Measurements from ENCODE around the gene BZW2.

Gene BZW2

DNA sequence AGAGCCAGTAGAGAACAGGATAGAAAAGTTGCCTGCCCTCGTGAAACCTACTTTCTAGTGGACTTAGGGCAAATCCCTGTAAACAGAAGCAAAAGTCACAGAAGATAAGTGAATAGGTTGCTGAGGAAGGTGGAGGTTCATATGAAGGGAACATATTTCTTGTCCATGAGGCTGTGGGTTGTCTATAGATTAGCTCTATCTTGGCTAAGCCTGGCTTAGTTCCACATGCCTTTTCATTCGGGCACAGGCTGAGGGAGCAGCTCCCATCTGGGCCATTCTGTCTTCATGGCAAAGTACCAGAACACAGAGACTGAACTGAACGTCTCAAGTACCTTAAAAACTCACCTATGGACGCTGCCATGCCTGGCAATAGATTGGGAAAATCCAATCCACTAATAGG is 45.3 kb downstream of the BZW2 start:
- Histone ChIP-seq H3K27me3 (ENCODE audit: control insufficient read depth in 5 of 5, insufficient read depth in 4 of 5, low read length in 5 of 5) (no peaks in the 10 kb centered on the region), H3K4me3 (ENCODE audit: low read depth in 1 of 5, low read length in 5 of 5) (no peak overlapping the region), H3K36me3 (ENCODE audit: control insufficient read depth in 5 of 5, insufficient read depth in 5 of 5, low read length in 5 of 5) (peaks cover 11 to 24% (median 19%) of the 10 kb centered on the region in 5 donors), H3K27ac (ENCODE audit: low read depth, low read length) (no peak overlapping the region), H3K9me3 (ENCODE audit: control insufficient read depth in 5 of 5, low read length in 5 of 5) (no peaks in the 10 kb centered on the region), H3K9ac (ENCODE audit: low read length in 5 of 5) (no peak overlapping the region), H3K4me1 (ENCODE audit: control insufficient read depth in 5 of 5, insufficient read depth in 5 of 5, low read length in 5 of 5) (peaks cover 0 to 4% (median 2%) of the 10 kb centered on the region in 5 donors)

DNA sequence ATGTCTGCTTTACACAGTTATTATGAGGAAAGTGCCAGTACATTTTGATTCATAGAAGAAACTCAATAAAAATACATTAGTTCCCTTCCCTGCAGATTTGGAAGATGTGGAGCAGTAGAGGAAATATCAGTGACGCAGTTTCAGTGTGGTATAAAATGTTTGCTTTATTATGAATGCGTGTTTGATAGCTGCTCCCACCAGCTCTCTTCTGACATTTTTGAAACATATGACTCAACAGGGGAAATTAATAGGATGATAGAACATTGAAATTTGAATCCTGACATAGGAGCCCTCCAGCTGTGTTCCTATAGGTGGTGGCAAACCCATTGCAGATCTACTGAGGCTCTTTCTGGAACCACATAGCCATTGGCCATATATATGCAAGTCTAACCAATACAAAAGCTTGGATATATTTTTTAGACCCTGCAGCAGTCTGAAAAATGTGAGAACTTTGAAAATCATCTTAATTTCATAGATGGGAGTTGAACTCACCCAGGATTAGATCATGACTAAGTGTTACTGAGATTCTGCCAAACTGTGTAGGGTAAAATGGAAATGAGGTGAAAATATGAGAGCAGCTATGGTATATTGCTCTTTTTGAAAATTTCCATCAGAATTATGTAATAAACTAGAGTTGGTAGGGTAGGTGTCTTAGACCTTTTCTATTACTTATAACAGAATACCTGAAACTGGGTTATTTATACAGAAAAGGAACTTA is 47.8 kb downstream of the BZW2 start:
- Histone ChIP-seq H3K27ac (ENCODE audit: low read depth, low read length) (no peak overlapping the region), H3K36me3 (ENCODE audit: control insufficient read depth in 5 of 5, insufficient read depth in 5 of 5, low read length in 5 of 5) (peaks cover 17 to 43% (median 26%) of the 10 kb centered on the region in 5 donors)

DNA sequence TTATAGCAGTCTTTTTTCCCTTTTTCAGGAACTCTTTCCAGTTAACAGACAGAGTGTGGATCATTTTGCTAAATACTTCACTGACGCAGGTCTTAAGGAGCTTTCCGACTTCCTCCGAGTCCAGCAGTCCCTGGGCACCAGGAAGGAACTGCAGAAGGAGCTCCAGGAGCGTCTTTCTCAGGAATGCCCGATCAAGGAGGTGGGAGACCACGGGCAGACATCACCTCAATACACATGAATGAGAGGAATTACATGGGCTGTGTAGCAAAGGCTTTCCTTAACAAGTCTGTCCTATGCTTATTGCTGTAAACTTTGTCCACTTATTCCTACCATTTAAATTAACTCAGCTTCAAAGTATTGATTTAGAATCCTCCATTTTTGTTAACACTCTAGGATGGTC is 48.8 kb downstream of the BZW2 start:
- H3K4me3 ChIP-seq (ENCODE audit: low read depth in 1 of 5, low read length in 5 of 5): no peak overlapping the region
- peaks cover 0 to 4% (median 2%) of the 10 kb centered on the region in 5 donors for H3K4me1 ChIP-seq (ENCODE audit: control insufficient read depth in 5 of 5, insufficient read depth in 5 of 5, low read length in 5 of 5)
- no peaks in the 10 kb centered on the region for H3K9me3 ChIP-seq (ENCODE audit: control insufficient read depth in 5 of 5, low read length in 5 of 5)
- H3K9ac ChIP-seq (ENCODE audit: low read length in 5 of 5): no peak overlapping the region
- no peaks in the 10 kb centered on the region for H3K27me3 ChIP-seq (ENCODE audit: control insufficient read depth in 5 of 5, insufficient read depth in 4 of 5, low read length in 5 of 5)
- H3K27ac ChIP-seq (ENCODE audit: low read depth, low read length): no peak overlapping the region
- H3K36me3 ChIP-seq (ENCODE audit: control insufficient read depth in 5 of 5, insufficient read depth in 5 of 5, low read length in 5 of 5): peaks cover 14 to 47% (median 23%) of the 10 kb centered on the region in 5 donors

More for the DNA sequence above, 47.8 kb downstream of the BZW2 start:
- Histone ChIP-seq H3K4me1 (ENCODE audit: control insufficient read depth in 5 of 5, insufficient read depth in 5 of 5, low read length in 5 of 5) (peaks cover 0 to 4% (median 2%) of the 10 kb centered on the region in 5 donors), H3K9me3 (ENCODE audit: control insufficient read depth in 5 of 5, low read length in 5 of 5) (no peaks in the 10 kb centered on the region), H3K27me3 (ENCODE audit: control insufficient read depth in 5 of 5, insufficient read depth in 4 of 5, low read length in 5 of 5) (no peaks in the 10 kb centered on the region), H3K4me3 (ENCODE audit: low read depth in 1 of 5, low read length in 5 of 5) (no peak overlapping the region), H3K9ac (ENCODE audit: low read length in 5 of 5) (no peak overlapping the region)

DNA sequence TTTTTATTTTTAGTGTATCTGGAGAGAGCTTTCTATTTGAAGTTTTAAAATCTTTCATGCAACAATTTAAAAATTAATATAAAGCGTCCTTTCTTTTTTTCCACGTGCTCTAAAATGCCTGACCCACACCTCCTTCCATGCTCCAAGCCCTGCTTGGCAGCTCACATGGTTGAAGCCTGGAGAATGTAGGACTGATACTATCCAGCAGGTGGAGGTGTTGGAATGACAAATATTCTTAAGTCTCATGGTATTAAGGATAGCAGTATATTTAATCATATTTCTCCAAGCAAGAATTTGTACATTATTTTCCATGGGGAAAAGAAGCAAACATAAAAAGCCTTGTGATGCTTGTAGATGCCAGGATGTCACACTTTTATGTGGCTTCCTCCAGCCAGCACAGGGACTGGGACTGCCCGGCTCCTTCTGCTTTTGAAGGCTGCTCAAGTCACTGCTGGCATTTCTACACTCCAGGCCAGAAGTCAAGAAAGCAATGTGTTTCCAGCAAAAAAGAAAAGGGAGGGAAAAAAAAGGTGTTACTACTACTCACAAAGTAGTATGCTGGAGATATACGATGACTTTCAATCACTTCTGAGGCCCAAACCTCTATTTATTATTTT is 49.7 kb downstream of the BZW2 start:
- Histone ChIP-seq H3K36me3 (ENCODE audit: control insufficient read depth in 5 of 5, insufficient read depth in 5 of 5, low read length in 5 of 5) (peaks cover 20 to 49% (median 27%) of the 10 kb centered on the region in 5 donors), H3K27ac (ENCODE audit: low read depth, low read length) (no peak overlapping the region)

DNA sequence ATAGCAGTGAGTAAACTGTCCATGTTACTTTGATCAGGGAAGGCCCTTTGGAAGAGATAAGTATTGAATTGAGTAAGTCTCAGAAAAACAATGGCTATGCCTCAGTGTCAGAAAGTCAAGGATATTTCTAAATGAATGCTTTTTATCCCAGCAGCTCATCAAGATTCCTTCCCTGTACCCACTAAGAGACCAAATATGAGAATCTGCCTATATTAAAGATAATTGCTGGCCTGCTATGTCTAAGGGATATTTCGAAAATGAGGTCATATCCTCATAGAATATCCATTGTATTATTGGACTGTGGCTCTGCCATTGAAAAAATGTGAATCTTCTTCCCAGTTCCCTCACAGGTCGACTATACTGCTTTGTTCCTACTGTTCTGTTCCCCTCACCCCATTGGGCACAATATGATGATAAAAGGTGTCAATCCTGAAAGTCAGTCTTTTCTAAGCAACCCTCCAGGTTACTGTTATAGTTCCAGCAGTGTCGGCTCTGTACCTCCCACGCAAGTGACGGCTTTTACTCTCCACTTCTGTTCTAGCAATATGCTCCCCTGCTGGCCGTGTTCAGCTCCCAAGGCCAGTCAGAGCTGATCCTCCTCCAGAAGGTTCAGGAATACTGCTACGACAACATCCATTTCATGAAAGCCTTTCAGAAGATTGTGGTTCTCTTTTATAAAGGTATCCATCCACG is 51.7 kb downstream of the BZW2 start:
- H3K36me3 ChIP-seq (ENCODE audit: control insufficient read depth in 5 of 5, insufficient read depth in 5 of 5, low read length in 5 of 5): peaks cover 19 to 45% (median 34%) of the 10 kb centered on the region in 5 donors
- H3K27ac ChIP-seq (ENCODE audit: low read depth, low read length): no peak overlapping the region
- no peaks in the 10 kb centered on the region for H3K9me3 ChIP-seq (ENCODE audit: control insufficient read depth in 5 of 5, low read length in 5 of 5)
- H3K4me1 ChIP-seq (ENCODE audit: control insufficient read depth in 5 of 5, insufficient read depth in 5 of 5, low read length in 5 of 5): peaks cover 0 to 4% (median 2%) of the 10 kb centered on the region in 5 donors
- no peak overlapping the region for H3K9ac ChIP-seq (ENCODE audit: low read length in 5 of 5)
- no peaks in the 10 kb centered on the region for H3K27me3 ChIP-seq (ENCODE audit: control insufficient read depth in 5 of 5, insufficient read depth in 4 of 5, low read length in 5 of 5)
- H3K4me3 ChIP-seq (ENCODE audit: low read depth in 1 of 5, low read length in 5 of 5): no peak overlapping the region

More for the DNA sequence above, 49.7 kb downstream of the BZW2 start:
- Histone ChIP-seq H3K9me3 (ENCODE audit: control insufficient read depth in 5 of 5, low read length in 5 of 5) (no peaks in the 10 kb centered on the region), H3K4me3 (ENCODE audit: low read depth in 1 of 5, low read length in 5 of 5) (no peak overlapping the region), H3K27me3 (ENCODE audit: control insufficient read depth in 5 of 5, insufficient read depth in 4 of 5, low read length in 5 of 5) (no peaks in the 10 kb centered on the region), H3K4me1 (ENCODE audit: control insufficient read depth in 5 of 5, insufficient read depth in 5 of 5, low read length in 5 of 5) (peaks cover 0 to 4% (median 2%) of the 10 kb centered on the region in 5 donors), H3K9ac (ENCODE audit: low read length in 5 of 5) (no peak overlapping the region)

DNA sequence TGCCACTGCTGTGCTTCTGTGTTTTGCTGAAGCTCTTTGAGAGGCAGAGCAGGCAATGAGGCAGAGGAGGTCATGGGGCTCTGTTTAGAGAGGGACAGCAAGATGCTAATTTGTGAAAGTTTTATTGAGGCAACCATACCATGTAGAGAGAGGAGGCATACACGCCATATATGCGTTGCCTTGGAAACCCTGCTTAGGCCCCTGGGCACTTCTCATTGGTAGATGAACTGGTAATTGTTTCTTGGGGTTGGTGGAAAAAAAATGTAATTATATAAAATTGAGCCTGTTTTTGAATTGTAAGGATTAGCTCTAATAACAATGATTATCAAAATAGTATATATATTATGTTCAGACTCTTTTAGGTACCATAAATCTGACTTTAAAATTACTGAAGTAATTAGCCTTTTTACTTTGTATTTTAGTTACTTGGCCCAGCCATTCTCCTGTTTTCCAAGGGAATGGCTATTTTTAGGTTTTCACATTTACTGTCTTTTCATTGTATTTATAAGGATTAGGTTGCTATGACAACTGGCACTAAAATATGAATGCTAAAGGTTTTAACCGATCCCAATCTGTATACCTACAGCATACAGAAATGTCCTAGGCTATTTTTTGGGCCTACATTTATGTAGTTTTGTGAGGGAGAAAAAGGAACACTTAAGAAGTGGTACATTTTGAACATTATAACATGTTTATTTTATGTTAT is 52.4 kb downstream of the BZW2 start:
- Histone ChIP-seq H3K9me3 (ENCODE audit: control insufficient read depth in 5 of 5, low read length in 5 of 5) (no peaks in the 10 kb centered on the region), H3K4me3 (ENCODE audit: low read depth in 1 of 5, low read length in 5 of 5) (no peak overlapping the region), H3K9ac (ENCODE audit: low read length in 5 of 5) (no peak overlapping the region), H3K27me3 (ENCODE audit: control insufficient read depth in 5 of 5, insufficient read depth in 4 of 5, low read length in 5 of 5) (no peaks in the 10 kb centered on the region), H3K27ac (ENCODE audit: low read depth, low read length) (no peak overlapping the region), H3K4me1 (ENCODE audit: control insufficient read depth in 5 of 5, insufficient read depth in 5 of 5, low read length in 5 of 5) (peaks cover 0 to 4% (median 2%) of the 10 kb centered on the region in 5 donors), H3K36me3 (ENCODE audit: control insufficient read depth in 5 of 5, insufficient read depth in 5 of 5, low read length in 5 of 5) (peaks cover 19 to 45% (median 29%) of the 10 kb centered on the region in 5 donors)

DNA sequence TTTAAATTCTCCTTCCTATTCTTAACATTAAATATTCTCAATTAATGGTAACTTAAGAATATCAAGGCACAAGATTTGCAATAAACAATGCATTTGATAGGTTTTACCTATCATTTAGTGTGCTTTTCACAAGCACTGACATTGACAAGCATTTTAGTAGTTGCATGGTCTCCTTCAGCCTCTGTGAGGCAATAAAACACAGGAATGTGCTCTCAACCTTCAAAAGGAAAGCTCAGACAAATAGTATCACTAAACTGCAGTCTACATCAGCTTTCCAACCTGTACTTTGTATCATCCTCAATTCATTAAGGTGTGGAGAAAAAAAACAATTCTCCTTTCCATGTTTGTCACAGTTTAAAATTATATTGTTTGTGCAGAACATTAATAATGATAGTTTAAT is 56.5 kb downstream of the BZW2 start:
- no peaks in the 10 kb centered on the region for H3K9me3 ChIP-seq (ENCODE audit: control insufficient read depth in 5 of 5, low read length in 5 of 5)
- no peak overlapping the region for H3K27ac ChIP-seq (ENCODE audit: low read depth, low read length)
- peaks cover 13 to 45% (median 29%) of the 10 kb centered on the region in 5 donors for H3K36me3 ChIP-seq (ENCODE audit: control insufficient read depth in 5 of 5, insufficient read depth in 5 of 5, low read length in 5 of 5)
- no peak overlapping the region for H3K9ac ChIP-seq (ENCODE audit: low read length in 5 of 5)
- no peaks in the 10 kb centered on the region for H3K4me1 ChIP-seq (ENCODE audit: control insufficient read depth in 5 of 5, insufficient read depth in 5 of 5, low read length in 5 of 5)
- no peak overlapping the region for H3K4me3 ChIP-seq (ENCODE audit: low read depth in 1 of 5, low read length in 5 of 5)
- no peaks in the 10 kb centered on the region for H3K27me3 ChIP-seq (ENCODE audit: control insufficient read depth in 5 of 5, insufficient read depth in 4 of 5, low read length in 5 of 5)

DNA sequence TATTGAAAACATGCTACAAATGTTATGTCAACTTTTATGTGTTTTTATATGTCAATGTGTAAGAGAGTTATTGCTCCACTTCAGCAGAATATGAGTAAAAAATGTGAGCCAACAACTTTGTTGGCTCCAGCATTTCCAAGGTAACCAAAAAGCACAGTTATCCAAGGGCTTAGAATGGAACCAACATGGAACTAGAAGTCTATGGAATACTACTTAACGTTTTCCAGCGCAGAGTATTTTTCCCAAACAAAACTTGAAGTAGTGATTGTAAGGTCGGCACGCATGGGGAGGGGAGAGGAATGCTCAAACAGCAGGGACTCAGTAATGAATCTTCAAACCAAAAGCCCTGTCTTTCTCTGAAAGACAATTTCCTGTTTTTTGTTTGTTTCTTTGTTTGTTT is 62.5 kb downstream of the BZW2 start:
- Histone ChIP-seq H3K4me3 (ENCODE audit: low read depth in 1 of 5, low read length in 5 of 5) (no peak overlapping the region), H3K27me3 (ENCODE audit: control insufficient read depth in 5 of 5, insufficient read depth in 4 of 5, low read length in 5 of 5) (no peaks in the 10 kb centered on the region), H3K36me3 (ENCODE audit: control insufficient read depth in 5 of 5, insufficient read depth in 5 of 5, low read length in 5 of 5) (peaks cover 2 to 18% (median 7%) of the 10 kb centered on the region in 5 donors), H3K27ac (ENCODE audit: low read depth, low read length) (no peak overlapping the region), H3K4me1 (ENCODE audit: control insufficient read depth in 5 of 5, insufficient read depth in 5 of 5, low read length in 5 of 5) (peaks cover 0 to 3% (median 0%) of the 10 kb centered on the region in 5 donors), H3K9ac (ENCODE audit: low read length in 5 of 5) (no peak overlapping the region), H3K9me3 (ENCODE audit: control insufficient read depth in 5 of 5, low read length in 5 of 5) (no peaks in the 10 kb centered on the region)

DNA sequence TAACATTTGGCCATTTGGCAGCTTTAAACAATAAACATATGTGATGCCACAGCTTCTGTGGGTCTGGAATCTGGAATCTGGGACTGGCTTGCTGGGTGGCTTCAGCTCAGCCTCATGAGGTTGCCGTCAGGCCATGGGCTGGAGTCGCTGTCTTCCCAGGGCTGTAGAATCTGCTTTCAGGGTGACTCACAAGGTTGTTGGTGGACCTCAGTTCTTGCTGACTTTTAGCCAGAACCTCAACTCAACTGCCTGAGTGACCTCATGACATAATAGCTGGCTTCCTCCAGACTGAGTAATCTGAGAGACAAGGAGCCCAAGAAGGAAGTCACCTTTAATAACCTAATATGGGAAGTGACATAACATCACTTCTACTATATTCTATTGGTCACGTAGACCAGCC is 63.0 kb downstream of the BZW2 start:
- Histone ChIP-seq H3K4me3 (ENCODE audit: low read depth in 1 of 5, low read length in 5 of 5) (no peak overlapping the region), H3K36me3 (ENCODE audit: control insufficient read depth in 5 of 5, insufficient read depth in 5 of 5, low read length in 5 of 5) (peaks cover 2 to 13% (median 7%) of the 10 kb centered on the region in 5 donors), H3K9me3 (ENCODE audit: control insufficient read depth in 5 of 5, low read length in 5 of 5) (no peaks in the 10 kb centered on the region), H3K9ac (ENCODE audit: low read length in 5 of 5) (no peak overlapping the region), H3K27me3 (ENCODE audit: control insufficient read depth in 5 of 5, insufficient read depth in 4 of 5, low read length in 5 of 5) (no peaks in the 10 kb centered on the region), H3K27ac (ENCODE audit: low read depth, low read length) (no peak overlapping the region), H3K4me1 (ENCODE audit: control insufficient read depth in 5 of 5, insufficient read depth in 5 of 5, low read length in 5 of 5) (peaks cover 0 to 3% (median 0%) of the 10 kb centered on the region in 5 donors)

Data from subcutaneous abdominal adipose tissue (tissue), 5 donors.